Epithelial cell of proximal tubule (primary cell): ENCODE results near the gene FAM151A. TPM values are rescaled to one million over a fixed set of nuclear protein-coding genes. Genes with fewer than 3 reads are reported as not detected.

Source experiments
- DNase-seq: peaks from one replicate; pipeline ENCODE4 v3.0.0-alpha.2; 2011; ENCODE audit warnings: low read depth
- H3K4me3 ChIP-seq: 2 replicates; pipeline ENCODE4 v1.5.1; 2011; ENCODE audit warnings: low read depth, mild to moderate bottlenecking, low read length
- CTCF ChIP-seq: conservative IDR thresholded peaks from 2 replicates; pipeline ENCODE4 v1.5.1; 2012; ENCODE audit warnings: low read depth, mild to moderate bottlenecking, low read length
- total RNA-seq: library from RNA; depleted of rRNA; stranded (reverse); fragments of >200 nt; gene quantifications from 2 replicates; pipeline ENCODE4 v1.2.3, GENCODE V29; 2015

FAM151A gene
- total RNA-seq, 1 donor from 2014 or later: not detected

GRCh38 chr1:54627196-54627595 is 3.9 kb upstream of the FAM151A start:
- no peak for DNase-seq
- no peak overlapping the region for H3K4me3 ChIP-seq
- no peak for TF ChIP-seq CTCF

- TF ChIP-seq CTCF: no peak
Observed at GRCh38 chr1:54624466-54625464, 1.4 kb upstream of the FAM151A start.

GRCh38 chr1:54619749-54620148 is 3.6 kb downstream of the FAM151A start:
- no peak overlapping the region for H3K4me3 ChIP-seq
- no peak for DNase-seq
- TF ChIP-seq CTCF: no peak

More at GRCh38 chr1:54624466-54625464, 1.4 kb upstream of the FAM151A start:
- no peak for DNase-seq
- H3K4me3 ChIP-seq: no peak overlapping the region

GRCh38 chr1:54615531-54616279 is 7.6 kb downstream of the FAM151A start:
- TF ChIP-seq CTCF: no peak
- no peak overlapping the region for H3K4me3 ChIP-seq
- DNase-seq: no peak

- TF ChIP-seq CTCF: no peak
- DNase-seq: no peak
- no peak overlapping the region for H3K4me3 ChIP-seq
Observed at GRCh38 chr1:54614563-54614962, 8.8 kb downstream of the FAM151A start.

GRCh38 chr1:54614024-54614423 is 9.3 kb downstream of the FAM151A start:
- no peak overlapping the region for H3K4me3 ChIP-seq
- TF ChIP-seq CTCF: no peak
- DNase-seq: no peak
